ENCODE results near the gene AP1G1.

GRCh38 chr16:71767060-71767900 lies 41.4 kb downstream of the AP1G1 start:
- no peak for TF ChIP-seq CTCF (IDR thresholded peaks at IDR 0.05 in 2 of 3, conservative IDR thresholded peaks at IDR 0.05 in 1 of 3; ENCODE audit: control insufficient read depth in 2 of 3, extremely low read depth in 1 of 3, insufficient read depth in 1 of 3, low read depth in 3 of 3, low read length in 3 of 3)
- TF ChIP-seq MAX (IDR thresholded peaks at IDR 0.05; ENCODE audit: low read depth, low read length): no peak
- no peak for TF ChIP-seq CREM (IDR thresholded peaks at IDR 0.05; ENCODE audit: low read depth)
- no peak for TF ChIP-seq TAF1 (IDR thresholded peaks at IDR 0.05; ENCODE audit: borderline replicate concordance, low read depth, low read length)
- TF ChIP-seq POLR2A (IDR thresholded peaks at IDR 0.05; ENCODE audit: low read depth, low read length): no peak
- TF ChIP-seq ESRRA (IDR thresholded peaks at IDR 0.05; ENCODE audit: low read length): no peak
- TF ChIP-seq POLR2AphosphoS5 (IDR thresholded peaks at IDR 0.05; ENCODE audit: low read length): no peak
- no peak for TF ChIP-seq TARDBP (IDR thresholded peaks at IDR 0.05; ENCODE audit: borderline replicate concordance)
- no peak for TF ChIP-seq PRDM15 (CRISPR knock-in tag; IDR thresholded peaks at IDR 0.05)
- TF ChIP-seq EED (IDR thresholded peaks at IDR 0.05; ENCODE audit: low read depth): no peak
- TF ChIP-seq NBN (IDR thresholded peaks at IDR 0.05): no peak
- TF ChIP-seq EP300 (IDR thresholded peaks at IDR 0.05; ENCODE audit: borderline replicate concordance in 1 of 2, control insufficient read depth in 1 of 2, low read depth in 2 of 2, low read length in 2 of 2): no peak
- no peak for TF ChIP-seq MXI1 (IDR thresholded peaks at IDR 0.05; ENCODE audit: low read depth, low read length)
